Neural cell (in vitro differentiated cells): ENCODE results near the gene MST1. TPM values are rescaled to one million over a fixed set of nuclear protein-coding genes. Genes with fewer than 3 reads are reported as not detected.

Experiments used
- H2AFZ ChIP-seq: fragments of 200-600, 300-800 bp; sonication (generic), shearing (Covaris generic); 2 replicates; pipeline ENCODE4 v1.6.0; 2014; ENCODE audit warnings: low read depth, mild to moderate bottlenecking, antibody characterized with exemption, low read length, moderate library complexity
- H3F3A ChIP-seq: fragments of 200-600 bp; shearing (Covaris generic); 2 replicates; pipeline ENCODE4 v1.6.1; 2016; ENCODE audit warnings: mild to moderate bottlenecking, moderate library complexity, mixed read lengths, antibody characterized with exemption, low read length; ENCODE audit not compliant: insufficient read depth, poor library complexity, severe bottlenecking
- H3K27ac ChIP-seq: fragments of 200-600, 300-800 bp; sonication (generic), shearing (Covaris generic); 2 replicates; pipeline ENCODE4 v1.5.1; 2014; ENCODE audit warnings: mild to moderate bottlenecking, low read length, moderate library complexity
- H3K27me3 ChIP-seq: fragments of 300-800, 200-600 bp; sonication (generic), shearing (Covaris generic); 2 replicates; pipeline ENCODE4 v1.6.0; 2014; ENCODE audit warnings: mild to moderate bottlenecking, low read depth, low read length, moderate library complexity; ENCODE audit not compliant: insufficient read depth
- H3K36me3 ChIP-seq: fragments of 300-800, 200-600 bp; sonication (generic), shearing (Covaris generic); 2 replicates; pipeline ENCODE4 v1.5.1; 2014; ENCODE audit warnings: mild to moderate bottlenecking, antibody characterized with exemption, low read length, moderate library complexity; ENCODE audit not compliant: insufficient read depth
- H3K4me2 ChIP-seq: fragments of 300-800, 200-600 bp; sonication (generic), shearing (Covaris generic); 2 replicates; pipeline ENCODE4 v1.6.0; 2014; ENCODE audit warnings: mild to moderate bottlenecking, low read length
- H3K4me3 ChIP-seq: fragments of 300-800, 200-600 bp; sonication (generic), shearing (Covaris generic); 2 replicates; pipeline ENCODE4 v1.5.1; 2014; ENCODE audit warnings: mild to moderate bottlenecking, low read length, moderate library complexity
- H3K79me2 ChIP-seq: fragments of 200-600 bp; shearing (Covaris generic); replicated peaks from 2 replicates; pipeline ENCODE4 v1.6.0; 2014; ENCODE audit warnings: mild to moderate bottlenecking, low read length, moderate library complexity; ENCODE audit not compliant: insufficient read depth
- H3K9ac ChIP-seq: fragments of 300-800, 200-600 bp; sonication (generic), shearing (Covaris generic); 2 replicates; pipeline ENCODE4 v1.6.1; 2016; ENCODE audit warnings: mild to moderate bottlenecking, low read length, mixed read lengths
- H3K9me2 ChIP-seq: fragments of 200-600 bp; shearing (Covaris generic); 2 replicates; pipeline ENCODE4 v1.6.1; 2016; ENCODE audit warnings: mild to moderate bottlenecking, low read length, mixed read lengths; ENCODE audit not compliant: insufficient read depth
- H3K9me3 ChIP-seq: fragments of 200-600, 300-800 bp; sonication (generic), shearing (Covaris generic); 2 replicates; pipeline ENCODE4 v1.6.1; 2016; ENCODE audit warnings: mild to moderate bottlenecking, mixed run types, low read length, moderate library complexity, mixed read lengths
- H4K20me1 ChIP-seq: fragments of 200-600 bp; shearing (Covaris generic); 2 replicates; pipeline ENCODE4 v1.6.1; 2016; ENCODE audit warnings: mild to moderate bottlenecking, mixed run types; ENCODE audit not compliant: insufficient read depth
- EP300 ChIP-seq: fragments of 450-650 bp; conservative IDR thresholded peaks from 2 replicates; pipeline ENCODE4 v1.6.1; 2014; ENCODE audit warnings: antibody characterized with exemption, mild to moderate bottlenecking, moderate library complexity; ENCODE audit not compliant: poor library complexity, severe bottlenecking
- EZH2 ChIP-seq: fragments of 200-600, 300-800 bp; shearing (Covaris generic), sonication (generic); IDR thresholded peaks from 2 replicates; pipeline ENCODE4 v1.6.1; 2014; ENCODE audit warnings: antibody characterized with exemption, low read length, borderline replicate concordance, mild to moderate bottlenecking; ENCODE audit not compliant: insufficient read depth, poor library complexity, severe bottlenecking
- MXI1 ChIP-seq: fragments of 450-650 bp; conservative IDR thresholded peaks from 2 replicates; pipeline ENCODE4 v1.6.1; 2014; ENCODE audit warnings: antibody characterized with exemption, mild to moderate bottlenecking; ENCODE audit not compliant: poor library complexity, severe bottlenecking
- POLR2AphosphoS5 ChIP-seq: IDR thresholded peaks from 2 replicates; pipeline ENCODE4 v1.6.1; 2012
- RAD21 ChIP-seq: fragments of 450-650 bp; conservative IDR thresholded peaks from 2 replicates; pipeline ENCODE4 v1.6.1; 2014; ENCODE audit warnings: antibody characterized with exemption, mild to moderate bottlenecking, moderate library complexity
- SMC3 ChIP-seq: fragments of 450-650 bp; conservative IDR thresholded peaks from 2 replicates; pipeline ENCODE4 v1.6.1; 2014; ENCODE audit warnings: antibody characterized with exemption, mild to moderate bottlenecking, moderate library complexity; ENCODE audit not compliant: poor library complexity
- TAF1 ChIP-seq: IDR thresholded peaks from 2 replicates; pipeline ENCODE4 v1.6.1; 2012; ENCODE audit warnings: low read depth
- polyA plus RNA-seq: library from polyadenylated mRNA; depleted of rRNA; stranded (reverse); fragments of >200 nt; gene quantifications from 2 replicates; pipeline ENCODE4 v1.2.3, GENCODE V29; 2014
- TF ChIP-seq, protein P1 (sequence below): IDR thresholded peaks from 2 replicates; pipeline ENCODE4 v1.6.1; 2012; ENCODE audit warnings: borderline replicate concordance
- TF ChIP-seq, protein P2 (sequence below): fragments of 450-650 bp; IDR thresholded peaks from 2 replicates; pipeline ENCODE4 v1.5.1; 2014; ENCODE audit warnings: antibody characterized with exemption, mild to moderate bottlenecking, moderate library complexity; ENCODE audit not compliant: poor library complexity, severe bottlenecking

Gene MST1
- polyA plus RNA-seq, 1 donor from 2014 or later = 64.0 TPM

DNA sequence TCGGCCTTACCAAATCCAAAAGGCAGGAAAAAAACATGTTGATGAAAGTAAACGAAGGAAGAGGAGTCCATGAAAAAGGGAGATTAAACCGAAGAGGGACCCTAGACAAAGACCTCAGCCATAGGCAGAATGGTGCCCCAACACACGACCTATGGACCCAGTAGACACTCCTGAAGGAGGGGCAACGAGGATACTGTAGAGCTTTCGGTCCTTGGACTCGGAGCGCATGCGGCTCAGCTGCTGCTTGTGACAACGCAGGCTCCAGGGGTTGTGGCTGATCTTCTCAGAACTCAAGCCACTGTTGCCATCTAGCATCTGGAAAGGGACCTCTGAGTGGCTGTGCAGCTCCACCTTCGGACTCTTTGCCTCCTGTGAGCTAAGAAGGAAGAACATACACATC lies 43.3 kb upstream of the MST1 start:
- Histone ChIP-seq H3K9me3 (no peaks in the 10 kb centered on the region), H3K9ac (no peak overlapping the region), H3K36me3 (no peaks in the 10 kb centered on the region), H3K4me2 (no peak overlapping the region), H3K79me2 (no peaks in the 10 kb centered on the region), H4K20me1 (no peaks in the 10 kb centered on the region), H3K27ac (no peak overlapping the region), H3K9me2 (no peaks in the 10 kb centered on the region), H3K4me3 (no peak overlapping the region), H3F3A (no peaks in the 10 kb centered on the region), H3K27me3 (no peaks in the 10 kb centered on the region), H2AFZ (no peak overlapping the region)
- TF ChIP-seq, protein P1, sequence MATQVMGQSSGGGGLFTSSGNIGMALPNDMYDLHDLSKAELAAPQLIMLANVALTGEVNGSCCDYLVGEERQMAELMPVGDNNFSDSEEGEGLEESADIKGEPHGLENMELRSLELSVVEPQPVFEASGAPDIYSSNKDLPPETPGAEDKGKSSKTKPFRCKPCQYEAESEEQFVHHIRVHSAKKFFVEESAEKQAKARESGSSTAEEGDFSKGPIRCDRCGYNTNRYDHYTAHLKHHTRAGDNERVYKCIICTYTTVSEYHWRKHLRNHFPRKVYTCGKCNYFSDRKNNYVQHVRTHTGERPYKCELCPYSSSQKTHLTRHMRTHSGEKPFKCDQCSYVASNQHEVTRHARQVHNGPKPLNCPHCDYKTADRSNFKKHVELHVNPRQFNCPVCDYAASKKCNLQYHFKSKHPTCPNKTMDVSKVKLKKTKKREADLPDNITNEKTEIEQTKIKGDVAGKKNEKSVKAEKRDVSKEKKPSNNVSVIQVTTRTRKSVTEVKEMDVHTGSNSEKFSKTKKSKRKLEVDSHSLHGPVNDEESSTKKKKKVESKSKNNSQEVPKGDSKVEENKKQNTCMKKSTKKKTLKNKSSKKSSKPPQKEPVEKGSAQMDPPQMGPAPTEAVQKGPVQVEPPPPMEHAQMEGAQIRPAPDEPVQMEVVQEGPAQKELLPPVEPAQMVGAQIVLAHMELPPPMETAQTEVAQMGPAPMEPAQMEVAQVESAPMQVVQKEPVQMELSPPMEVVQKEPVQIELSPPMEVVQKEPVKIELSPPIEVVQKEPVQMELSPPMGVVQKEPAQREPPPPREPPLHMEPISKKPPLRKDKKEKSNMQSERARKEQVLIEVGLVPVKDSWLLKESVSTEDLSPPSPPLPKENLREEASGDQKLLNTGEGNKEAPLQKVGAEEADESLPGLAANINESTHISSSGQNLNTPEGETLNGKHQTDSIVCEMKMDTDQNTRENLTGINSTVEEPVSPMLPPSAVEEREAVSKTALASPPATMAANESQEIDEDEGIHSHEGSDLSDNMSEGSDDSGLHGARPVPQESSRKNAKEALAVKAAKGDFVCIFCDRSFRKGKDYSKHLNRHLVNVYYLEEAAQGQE = no peak
- no peak for TF ChIP-seq EP300
- TF ChIP-seq, protein P2, sequence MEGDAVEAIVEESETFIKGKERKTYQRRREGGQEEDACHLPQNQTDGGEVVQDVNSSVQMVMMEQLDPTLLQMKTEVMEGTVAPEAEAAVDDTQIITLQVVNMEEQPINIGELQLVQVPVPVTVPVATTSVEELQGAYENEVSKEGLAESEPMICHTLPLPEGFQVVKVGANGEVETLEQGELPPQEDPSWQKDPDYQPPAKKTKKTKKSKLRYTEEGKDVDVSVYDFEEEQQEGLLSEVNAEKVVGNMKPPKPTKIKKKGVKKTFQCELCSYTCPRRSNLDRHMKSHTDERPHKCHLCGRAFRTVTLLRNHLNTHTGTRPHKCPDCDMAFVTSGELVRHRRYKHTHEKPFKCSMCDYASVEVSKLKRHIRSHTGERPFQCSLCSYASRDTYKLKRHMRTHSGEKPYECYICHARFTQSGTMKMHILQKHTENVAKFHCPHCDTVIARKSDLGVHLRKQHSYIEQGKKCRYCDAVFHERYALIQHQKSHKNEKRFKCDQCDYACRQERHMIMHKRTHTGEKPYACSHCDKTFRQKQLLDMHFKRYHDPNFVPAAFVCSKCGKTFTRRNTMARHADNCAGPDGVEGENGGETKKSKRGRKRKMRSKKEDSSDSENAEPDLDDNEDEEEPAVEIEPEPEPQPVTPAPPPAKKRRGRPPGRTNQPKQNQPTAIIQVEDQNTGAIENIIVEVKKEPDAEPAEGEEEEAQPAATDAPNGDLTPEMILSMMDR = no peak
- no peak for TF ChIP-seq RAD21
- TF ChIP-seq MXI1 = no peak
- TF ChIP-seq POLR2AphosphoS5 = no peak
- TF ChIP-seq SMC3 = no peak
- TF ChIP-seq TAF1 = no peak
- no peak for TF ChIP-seq EZH2

DNA sequence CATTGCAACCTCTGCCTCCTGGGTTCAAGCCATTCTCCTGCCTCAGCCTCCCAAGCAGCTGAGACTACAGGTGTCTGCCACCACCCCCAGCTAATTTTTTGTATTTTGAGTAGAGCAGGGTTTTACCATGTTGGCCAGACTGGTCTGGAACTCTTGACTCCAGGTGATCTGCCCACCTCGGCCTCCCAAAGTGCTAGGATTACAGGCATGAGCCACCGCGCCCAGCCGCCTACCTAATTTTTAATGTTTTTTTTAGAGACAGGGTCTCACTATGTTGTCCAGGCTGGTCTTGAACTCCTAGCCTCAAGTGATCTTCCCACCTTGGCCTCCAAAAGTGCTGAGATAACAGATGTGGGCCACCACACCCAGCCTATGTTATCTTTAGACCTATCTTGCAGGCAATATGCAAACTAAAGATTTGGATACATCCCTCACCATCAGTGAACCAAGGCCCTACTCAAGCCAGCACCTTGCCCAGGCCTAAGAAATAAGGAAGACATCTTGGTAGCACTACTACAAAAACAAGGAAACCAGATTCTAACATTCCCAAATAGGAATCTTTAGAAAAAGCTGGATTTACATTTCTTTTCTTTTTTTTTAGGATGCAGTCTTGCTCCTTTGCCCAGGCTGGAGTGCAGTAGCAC lies 40.8 kb upstream of the MST1 start:
- H3K9ac ChIP-seq = no peak overlapping the region
- no peaks in the 10 kb centered on the region for H3K9me3 ChIP-seq
- no peaks in the 10 kb centered on the region for H3K9me2 ChIP-seq
- H4K20me1 ChIP-seq = no peaks in the 10 kb centered on the region
- H3K27ac ChIP-seq = no peak overlapping the region
- no peaks in the 10 kb centered on the region for H3K27me3 ChIP-seq
- no peak overlapping the region for H3K4me2 ChIP-seq
- H3F3A ChIP-seq = no peaks in the 10 kb centered on the region
- H3K79me2 ChIP-seq = no peaks in the 10 kb centered on the region
- no peak overlapping the region for H3K4me3 ChIP-seq
- H2AFZ ChIP-seq = no peak overlapping the region
- H3K36me3 ChIP-seq = no peaks in the 10 kb centered on the region
- TF ChIP-seq TAF1 (no peak), POLR2AphosphoS5 (no peak), RAD21 (no peak), EP300 (no peak)
- TF ChIP-seq, protein P2 = no peak
